Gastroesophageal sphincter (tissue), 4 donors: ENCODE results near the gene CDK5. TPM values are rescaled to one million over a fixed set of nuclear protein-coding genes. Genes with fewer than 3 reads are reported as not detected.

Experiments used
- ATAC-seq: fragments of 150-250 bp; one replicate; pipeline ENCODE4 v1.9.1; 2016; ENCODE audit warnings: mild to moderate bottlenecking, moderate library complexity
- H3K27ac ChIP-seq, 4 donors: fragments of 200-600 bp; sonication (generic) in 3 of 4; 1 replicate in 3 of 4; 2 replicates in 1 of 4; pipeline ENCODE4 v1.5.1; 2016 to 2019
- H3K27me3 ChIP-seq: fragments of 200-600 bp; sonication (generic); one replicate; pipeline ENCODE4 v1.5.1; 2019
- H3K36me3 ChIP-seq, 2 donors: fragments of 200-600 bp; sonication (generic); one replicate each; pipeline ENCODE4 v1.5.1; 2019; ENCODE audit warnings: control low read depth in 1 of 2
- H3K4me1 ChIP-seq, 3 donors: fragments of 200-600 bp; sonication (generic); 1 replicate in 2 of 3; 2 replicates in 1 of 3; pipeline ENCODE4 v1.5.1; 2016 to 2019; ENCODE audit warnings: control low read depth in 2 of 3
- H3K4me3 ChIP-seq, 2 donors: fragments of 200-600 bp; sonication (generic); one replicate each; pipeline ENCODE4 v1.5.1; 2019; ENCODE audit warnings: mild to moderate bottlenecking in 1 of 2, moderate library complexity in 1 of 2
- H3K9me3 ChIP-seq, 3 donors: fragments of 200-600 bp; sonication (generic); one replicate each; pipeline ENCODE4 v1.5.1; 2017 to 2019; ENCODE audit warnings: control low read depth in 2 of 3
- CTCF ChIP-seq, 4 experiments: fragments of 200-600 bp in 2 of 4; fragments of 450-650 bp in 2 of 4; sonication (generic) in 1 of 4; IDR thresholded peaks; one replicate each; pipeline ENCODE4 v1.5.1; 2017 to 2019; ENCODE audit warnings: antibody characterized with exemption in 4 of 4, mild to moderate bottlenecking in 2 of 4, moderate library complexity in 2 of 4
- EP300 ChIP-seq: sonication (generic); formaldehyde crosslinking; IDR thresholded peaks from one replicate; pipeline ENCODE4 v1.6.1; 2017; ENCODE audit warnings: antibody characterized with exemption, mild to moderate bottlenecking
- POLR2A ChIP-seq, 2 donors: fragments of 450-650 bp; IDR thresholded peaks; one replicate each; pipeline ENCODE4 v1.6.1; 2017; ENCODE audit warnings: antibody characterized with exemption in 2 of 2, mild to moderate bottlenecking in 2 of 2, moderate library complexity in 1 of 2
- POLR2AphosphoS5 ChIP-seq: sonication (generic); formaldehyde crosslinking; IDR thresholded peaks from one replicate; pipeline ENCODE4 v1.6.1; 2017; ENCODE audit warnings: antibody characterized with exemption
- WGBS, 2 donors: methylation state at CpG; one replicate each; pipeline ENCODE4 v1.1.5; 2018; ENCODE audit warnings: low coverage in 1 of 2; 5-methylcytosine and 5-hydroxymethylcytosine counted together
- total RNA-seq, 4 donors: library from RNA; depleted of rRNA; stranded (reverse); fragments of >200 nt; gene quantifications; one replicate each; pipeline ENCODE4 v1.1.0, GENCODE V29; 2016

The CDK5 gene
- total RNA-seq, 4 donors from 2014 or later = 3.4 to 8.8 (median 6.4) TPM

GRCh38 chr7:151035902-151036301, 21.8 kb downstream of the CDK5 start:
- Histone ChIP-seq H3K36me3 (peaks cover 0 to 72% of the 10 kb centered on the region in 2 donors), H3K27ac (no peak overlapping the region), H3K9me3 (no peaks in the 10 kb centered on the region), H3K4me3 (no peak overlapping the region), H3K27me3 (no peaks in the 10 kb centered on the region), H3K4me1 (peaks cover 0 to 17% (median 9%) of the 10 kb centered on the region in 3 donors)
- ATAC-seq = no peak
- 77% methylated on average over 3 of the region's 17 CpGs; no CpG with 5 or more reads in 1 of the 2 donors for WGBS, 2 donors
- no peak for TF ChIP-seq EP300
- TF ChIP-seq CTCF (IDR thresholded peaks at IDR 0.05) = no peak

- Histone ChIP-seq H3K27ac (no peak overlapping the region), H3K9me3 (no peaks in the 10 kb centered on the region), H3K4me3 (no peak overlapping the region), H3K4me1 (peaks cover 0 to 18% (median 9%) of the 10 kb centered on the region in 3 donors), H3K36me3 (peaks cover 0 to 68% of the 10 kb centered on the region in 2 donors), H3K27me3 (no peaks in the 10 kb centered on the region)
- TF ChIP-seq POLR2A (IDR thresholded peaks at IDR 0.05) = no peak
- no peak for TF ChIP-seq EP300
- TF ChIP-seq CTCF (IDR thresholded peaks at IDR 0.05) = no peak
- no peak for TF ChIP-seq POLR2AphosphoS5
- no peak for ATAC-seq
- WGBS, 2 donors = 88 to 95% methylated on average over 4 of the region's 21 CpGs
Measured at GRCh38 chr7:151035026-151035717, 22.5 kb downstream of the CDK5 start.

GRCh38 chr7:151034312-151035025, 23.2 kb downstream of the CDK5 start:
- no peak overlapping the region for H3K27ac ChIP-seq
- no peaks in the 10 kb centered on the region for H3K9me3 ChIP-seq
- peaks cover 0 to 19% (median 12%) of the 10 kb centered on the region in 3 donors for H3K4me1 ChIP-seq
- H3K36me3 ChIP-seq = peaks cover 0 to 68% of the 10 kb centered on the region in 2 donors
- TF ChIP-seq POLR2A (IDR thresholded peaks at IDR 0.05) (no peak), CTCF (IDR thresholded peaks at IDR 0.05) (no peak), EP300 (no peak), POLR2AphosphoS5 (no peak)
- no peak for ATAC-seq
- H3K27me3 ChIP-seq = no peaks in the 10 kb centered on the region
- H3K4me3 ChIP-seq = no peak overlapping the region
- 96 to 100% methylated on average over 2 to 5 of the region's 21 CpGs for WGBS, 2 donors

GRCh38 chr7:151033864-151034249, 23.8 kb downstream of the CDK5 start:
- 100% methylated on average over 1 of the region's 5 CpGs; no CpG with 5 or more reads in 1 of the 2 donors for WGBS, 2 donors
- Histone ChIP-seq H3K4me1 (peaks cover 0 to 19% (median 7%) of the 10 kb centered on the region in 3 donors), H3K4me3 (no peak overlapping the region), H3K9me3 (no peaks in the 10 kb centered on the region), H3K36me3 (peaks cover 0 to 68% of the 10 kb centered on the region in 2 donors), H3K27me3 (no peaks in the 10 kb centered on the region), H3K27ac (no peak overlapping the region)
- no peak for ATAC-seq
- no peak for TF ChIP-seq POLR2AphosphoS5
- no peak for TF ChIP-seq CTCF (IDR thresholded peaks at IDR 0.05)
- TF ChIP-seq EP300 = no peak
- TF ChIP-seq POLR2A (IDR thresholded peaks at IDR 0.05) = no peak
